Amygdala (tissue), 56 donors: ENCODE measurements around the gene GRIK1.
A peak's percentile ranks its signal among the peaks of the same experiment; 100 is the strongest.

Source experiments
- DNase-seq, 56 donors: peaks; one replicate each; lab custom pipeline; 2025; lab: John Stamatoyannopoulos, UW

GRIK1 gene

GRCh38 chr21:29568020-29568697, 371.6 kb downstream of the GRIK1 start:
- DNase-seq, result no peak

GRCh38 chr21:29557931-29558725, 381.7 kb downstream of the GRIK1 start:
- DNase-seq, result no peak

- no peak for DNase-seq
These were observed 382.6 kb downstream of the GRIK1 start for GRCh38 chr21:29557200-29557599.

- no peak for DNase-seq
These were observed 384.2 kb downstream of the GRIK1 start for GRCh38 chr21:29555601-29556000.

- DNase-seq, result no peak
These were observed 389.6 kb downstream of the GRIK1 start for GRCh38 chr21:29550205-29550604.

- DNase-seq, result no peak
These were observed 390.2 kb downstream of the GRIK1 start for GRCh38 chr21:29549614-29550013.

- DNase-seq, result no peak
These were observed 391.8 kb downstream of the GRIK1 start for GRCh38 chr21:29547998-29548397.

- DNase-seq, result no peak
These were observed 393.7 kb downstream of the GRIK1 start for GRCh38 chr21:29546071-29546470.

GRCh38 chr21:29540289-29540688, 399.5 kb downstream of the GRIK1 start:
- DNase-seq, result no peak

GRCh38 chr21:29538115-29538514, 401.7 kb downstream of the GRIK1 start:
- DNase-seq, result no peak

- no peak for DNase-seq
These were observed 405.3 kb downstream of the GRIK1 start for GRCh38 chr21:29534448-29534847.

- DNase-seq, result no peak
These were observed 410.7 kb downstream of the GRIK1 start for GRCh38 chr21:29529139-29529538.

GRCh38 chr21:29526545-29526944, 413.3 kb downstream of the GRIK1 start:
- no peak for DNase-seq

GRCh38 chr21:29524055-29524454, 415.7 kb downstream of the GRIK1 start:
- DNase-seq, result no peak

GRCh38 chr21:29523646-29524045, 416.1 kb downstream of the GRIK1 start:
- DNase-seq, result no peak

GRCh38 chr21:29521872-29522271, 417.9 kb downstream of the GRIK1 start:
- DNase-seq, result no peak

GRCh38 chr21:29520171-29520570, 419.6 kb downstream of the GRIK1 start:
- DNase-seq, result no peak

- DNase-seq, result no peak
These were observed 425.0 kb downstream of the GRIK1 start for GRCh38 chr21:29514652-29515247.

GRCh38 chr21:29513535-29513934, 426.3 kb downstream of the GRIK1 start:
- DNase-seq, result no peak

- peak in 1 of 56 donors; percentile 8 for DNase-seq
These were observed 428.7 kb downstream of the GRIK1 start for GRCh38 chr21:29511096-29511495.

GRCh38 chr21:29509121-29509520, 430.7 kb downstream of the GRIK1 start:
- DNase-seq, result no peak

- DNase-seq, result no peak
These were observed 431.5 kb downstream of the GRIK1 start for GRCh38 chr21:29508301-29508700.
